Panc1 (cell line): ENCODE results near the gene ACADL. TPM values are rescaled to one million over a fixed set of nuclear protein-coding genes. Genes with fewer than 3 reads are reported as not detected.

Experiments
- ATAC-seq: fragments of 200-7000 bp; cut with Tn5 transposase; 2 replicates; pipeline ENCODE4 v1.9.1; 2020; ENCODE audit warnings: mild to moderate bottlenecking, moderate library complexity
- BruUV-seq: library from RNA; stranded (reverse); fragments of 400-500 nt; replicated peaks from 2 replicates; lab custom pipeline; 2021; lab: Mats Ljungman, UMichigan
- CTCF ChIA-PET: fragments of 300-600 bp; sonication (Branson Sonifier 250); formaldehyde crosslinking; loops from one replicate; lab custom pipeline; 2022; ENCODE audit warnings: antibody characterized with exemption; lab: Charles Lee
- POLR2A ChIA-PET: fragments of 300-600 bp; sonication (Branson Sonifier 250); formaldehyde crosslinking; loops from one replicate; lab custom pipeline; 2022; ENCODE audit warnings: antibody characterized with exemption; lab: Charles Lee
- DNase-seq: peaks from one replicate; pipeline ENCODE4 v3.0.0-alpha.2; 2010; ENCODE audit warnings: low read depth, low spot score
- H3K27ac ChIP-seq: 2 replicates; pipeline ENCODE4 v1.5.1; 2011; ENCODE audit warnings: mild to moderate bottlenecking, low read length, inconsistent platforms
- H3K27me3 ChIP-seq: fragments of 200-500 bp; sonication (Bioruptor generic); 2 replicates; pipeline ENCODE4 v1.6.0; 2014; ENCODE audit warnings: low read length, inconsistent platforms; ENCODE audit not compliant: control insufficient read depth, insufficient read depth
- H3K36me3 ChIP-seq: fragments of 200-500 bp; sonication (Bioruptor generic); 2 replicates; pipeline ENCODE4 v1.5.1; 2014; ENCODE audit warnings: inconsistent platforms, mild to moderate bottlenecking, low read length, moderate library complexity; ENCODE audit not compliant: control insufficient read depth, insufficient read depth
- H3K4me1 ChIP-seq: 2 replicates; pipeline ENCODE4 v1.5.1; 2011; ENCODE audit warnings: inconsistent platforms, mild to moderate bottlenecking, low read length, moderate library complexity; ENCODE audit not compliant: control insufficient read depth, insufficient read depth
- H3K4me3 ChIP-seq, 2 experiments: 2 replicates each; pipeline ENCODE4 v1.5.1; 2011 to 2012; ENCODE audit warnings: low read depth in 2 of 2, low read length in 2 of 2, mild to moderate bottlenecking in 2 of 2, inconsistent platforms in 1 of 2, moderate library complexity in 1 of 2
- H3K9me3 ChIP-seq: fragments of 200-500 bp; sonication (Bioruptor generic); 2 replicates; pipeline ENCODE4 v1.5.1; 2014; ENCODE audit warnings: low read depth, mild to moderate bottlenecking, inconsistent platforms, low read length, moderate library complexity; ENCODE audit not compliant: control insufficient read depth, insufficient read depth
- POLR2AphosphoS5 ChIP-seq: IDR thresholded peaks from 2 replicates; pipeline ENCODE4 v1.6.1; 2012; ENCODE audit warnings: mild to moderate bottlenecking, low read depth, low read length, moderate library complexity
- SIN3A ChIP-seq: IDR thresholded peaks from 2 replicates; pipeline ENCODE4 v1.6.1; 2012; ENCODE audit warnings: low read depth, mild to moderate bottlenecking, low read length, moderate library complexity, borderline replicate concordance; ENCODE audit not compliant: insufficient read depth
- TCF7L2 ChIP-seq: IDR thresholded peaks from 2 replicates; pipeline ENCODE4 v1.6.1; 2011; ENCODE audit warnings: mild to moderate bottlenecking, low read depth, low read length, inconsistent platforms
- in situ Hi-C: cut with HindIII; loops from 2 replicates; pipeline ENCODE4 v1.10.0; 2016; ENCODE audit warnings: low sequenced_read_pairs, low pct_unique_long_range_greater_than_20kb
- intact Hi-C: fragments of 100-400 bp; cut with micrococcal nuclease; formaldehyde crosslinking; loops from one replicate; pipeline ENCODE4 v1.10.0; 2022; ENCODE audit not compliant: unreplicated experiment
- total RNA-seq: library from RNA; stranded (reverse); gene quantifications from one replicate; pipeline ENCODE4 v1.2.1, GENCODE V29; 2021; ENCODE audit not compliant: unreplicated experiment
- TF ChIP-seq, protein P1 (sequence below), 2 experiments: IDR thresholded peaks; 2 replicates each; pipeline ENCODE4 v1.6.1; 2011 to 2012; ENCODE audit warnings: low read depth in 2 of 2, control low read depth in 1 of 2, low read length in 1 of 2, mild to moderate bottlenecking in 1 of 2, moderate library complexity in 1 of 2; ENCODE audit not compliant: insufficient read depth in 1 of 2
- TF ChIP-seq, protein P2 (sequence below): fragments of 450-650 bp; IDR thresholded peaks from 2 replicates; pipeline ENCODE4 v1.5.1; 2017; ENCODE audit warnings: mild to moderate bottlenecking

The ACADL gene
- total RNA-seq, 1 experiment from 2014 or later: not detected

GRCh38 chr2:210210185-210210584 is 15.1 kb downstream of the ACADL start:
- in situ Hi-C loops: no loop called here
- Histone ChIP-seq H3K27ac (no peak overlapping the region), H3K9me3 (no peaks in the 10 kb centered on the region), H3K4me3 (no peak overlapping the region), H3K27me3 (no peaks in the 10 kb centered on the region), H3K36me3 (no peaks in the 10 kb centered on the region), H3K4me1 (no peaks in the 10 kb centered on the region)
- intact Hi-C loops: no loop called here
- BruUV-seq: no TSS peak
- POLR2A ChIA-PET: no interaction called here
- CTCF ChIA-PET: no interaction called here
- ATAC-seq (no peak), DNase-seq (no peak)
- no peak for TF ChIP-seq TCF7L2
- no peak for TF ChIP-seq POLR2AphosphoS5
- no peak for TF ChIP-seq SIN3A
- TF ChIP-seq, protein P1, sequence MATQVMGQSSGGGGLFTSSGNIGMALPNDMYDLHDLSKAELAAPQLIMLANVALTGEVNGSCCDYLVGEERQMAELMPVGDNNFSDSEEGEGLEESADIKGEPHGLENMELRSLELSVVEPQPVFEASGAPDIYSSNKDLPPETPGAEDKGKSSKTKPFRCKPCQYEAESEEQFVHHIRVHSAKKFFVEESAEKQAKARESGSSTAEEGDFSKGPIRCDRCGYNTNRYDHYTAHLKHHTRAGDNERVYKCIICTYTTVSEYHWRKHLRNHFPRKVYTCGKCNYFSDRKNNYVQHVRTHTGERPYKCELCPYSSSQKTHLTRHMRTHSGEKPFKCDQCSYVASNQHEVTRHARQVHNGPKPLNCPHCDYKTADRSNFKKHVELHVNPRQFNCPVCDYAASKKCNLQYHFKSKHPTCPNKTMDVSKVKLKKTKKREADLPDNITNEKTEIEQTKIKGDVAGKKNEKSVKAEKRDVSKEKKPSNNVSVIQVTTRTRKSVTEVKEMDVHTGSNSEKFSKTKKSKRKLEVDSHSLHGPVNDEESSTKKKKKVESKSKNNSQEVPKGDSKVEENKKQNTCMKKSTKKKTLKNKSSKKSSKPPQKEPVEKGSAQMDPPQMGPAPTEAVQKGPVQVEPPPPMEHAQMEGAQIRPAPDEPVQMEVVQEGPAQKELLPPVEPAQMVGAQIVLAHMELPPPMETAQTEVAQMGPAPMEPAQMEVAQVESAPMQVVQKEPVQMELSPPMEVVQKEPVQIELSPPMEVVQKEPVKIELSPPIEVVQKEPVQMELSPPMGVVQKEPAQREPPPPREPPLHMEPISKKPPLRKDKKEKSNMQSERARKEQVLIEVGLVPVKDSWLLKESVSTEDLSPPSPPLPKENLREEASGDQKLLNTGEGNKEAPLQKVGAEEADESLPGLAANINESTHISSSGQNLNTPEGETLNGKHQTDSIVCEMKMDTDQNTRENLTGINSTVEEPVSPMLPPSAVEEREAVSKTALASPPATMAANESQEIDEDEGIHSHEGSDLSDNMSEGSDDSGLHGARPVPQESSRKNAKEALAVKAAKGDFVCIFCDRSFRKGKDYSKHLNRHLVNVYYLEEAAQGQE (IDR thresholded peaks at IDR 0.05; ENCODE audit: insufficient read depth in 1 of 2, low read depth in 2 of 2, low read length in 1 of 2): no peak
- TF ChIP-seq, protein P2, sequence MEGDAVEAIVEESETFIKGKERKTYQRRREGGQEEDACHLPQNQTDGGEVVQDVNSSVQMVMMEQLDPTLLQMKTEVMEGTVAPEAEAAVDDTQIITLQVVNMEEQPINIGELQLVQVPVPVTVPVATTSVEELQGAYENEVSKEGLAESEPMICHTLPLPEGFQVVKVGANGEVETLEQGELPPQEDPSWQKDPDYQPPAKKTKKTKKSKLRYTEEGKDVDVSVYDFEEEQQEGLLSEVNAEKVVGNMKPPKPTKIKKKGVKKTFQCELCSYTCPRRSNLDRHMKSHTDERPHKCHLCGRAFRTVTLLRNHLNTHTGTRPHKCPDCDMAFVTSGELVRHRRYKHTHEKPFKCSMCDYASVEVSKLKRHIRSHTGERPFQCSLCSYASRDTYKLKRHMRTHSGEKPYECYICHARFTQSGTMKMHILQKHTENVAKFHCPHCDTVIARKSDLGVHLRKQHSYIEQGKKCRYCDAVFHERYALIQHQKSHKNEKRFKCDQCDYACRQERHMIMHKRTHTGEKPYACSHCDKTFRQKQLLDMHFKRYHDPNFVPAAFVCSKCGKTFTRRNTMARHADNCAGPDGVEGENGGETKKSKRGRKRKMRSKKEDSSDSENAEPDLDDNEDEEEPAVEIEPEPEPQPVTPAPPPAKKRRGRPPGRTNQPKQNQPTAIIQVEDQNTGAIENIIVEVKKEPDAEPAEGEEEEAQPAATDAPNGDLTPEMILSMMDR: no peak

DNA sequence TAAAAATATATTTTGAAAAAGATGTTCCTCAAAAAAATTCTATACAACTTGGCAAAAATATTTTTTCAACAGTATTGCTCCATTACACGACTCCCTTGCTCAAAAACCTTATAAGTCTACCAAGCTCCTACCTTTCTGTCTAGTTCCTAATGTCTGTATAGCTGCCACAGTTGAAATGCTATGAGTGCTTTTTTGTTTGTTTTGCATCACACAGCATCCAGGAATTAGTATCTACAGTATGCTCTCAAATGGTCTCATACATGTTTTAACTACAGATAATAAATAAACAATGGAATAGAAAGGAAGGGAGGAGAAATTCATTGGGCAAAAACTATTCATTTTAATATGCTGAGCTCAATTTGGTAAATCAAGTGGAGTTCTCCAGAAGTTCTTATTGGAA is 17.3 kb downstream of the ACADL start:
- H3K9me3 ChIP-seq: no peaks in the 10 kb centered on the region
- no peak overlapping the region for H3K4me3 ChIP-seq
- ATAC-seq (no peak), DNase-seq (no peak)
- peaks cover 4% of the 10 kb centered on the region for H3K27me3 ChIP-seq
- no peak overlapping the region for H3K27ac ChIP-seq
- intact Hi-C loops (no loop called here), in situ Hi-C loops (no loop called here)
- H3K4me1 ChIP-seq: no peaks in the 10 kb centered on the region
- ChIA-PET CTCF (no interaction called here), POLR2A (no interaction called here)
- BruUV-seq: no TSS peak
- no peaks in the 10 kb centered on the region for H3K36me3 ChIP-seq
- TF ChIP-seq, protein P2: no peak
- TF ChIP-seq, protein P1 (IDR thresholded peaks at IDR 0.05; ENCODE audit: insufficient read depth in 1 of 2, low read depth in 2 of 2, low read length in 1 of 2): no peak
- TF ChIP-seq SIN3A (no peak), POLR2AphosphoS5 (no peak), TCF7L2 (no peak)
